ENCODE results near the gene ARNT2. TPM values are rescaled to one million over a fixed set of nuclear protein-coding genes. Genes with fewer than 3 reads are reported as not detected.

ARNT2 gene
- total RNA-seq, 2 donors from 2014 or later, result 9.1 to 43.7 TPM

GRCh38 chr15:80564056-80564455 is 159.9 kb downstream of the ARNT2 start:
- WGBS, result 88% methylated on average over 8 of the region's 8 CpGs
- DNase-seq (ENCODE audit: low spot score), result no peak
- Histone ChIP-seq H3K4me1 (replicated peaks) (no peaks in the 10 kb centered on the region), H3K27me3 (replicated peaks; ENCODE audit: insufficient read depth) (no peaks in the 10 kb centered on the region), H3K9me3 (no peaks in the 10 kb centered on the region), H3K4me3 (no peak overlapping the region), H3K36me3 (no peaks in the 10 kb centered on the region), H3K27ac (no peak overlapping the region)
- intact Hi-C loops (cut with DNase I), result no loop called here
- TF ChIP-seq POLR2A (IDR thresholded peaks at IDR 0.05) (no peak), CTCF (IDR thresholded peaks at IDR 0.05) (no peak), POLR2AphosphoS5 (IDR thresholded peaks at IDR 0.05) (no peak)

GRCh38 chr15:80565398-80565797 is 161.2 kb downstream of the ARNT2 start:
- Histone ChIP-seq H3K4me1 (replicated peaks) (no peaks in the 10 kb centered on the region), H3K27me3 (replicated peaks; ENCODE audit: insufficient read depth) (no peaks in the 10 kb centered on the region), H3K9me3 (no peaks in the 10 kb centered on the region), H3K36me3 (no peaks in the 10 kb centered on the region), H3K27ac (no peak overlapping the region), H3K4me3 (no peak overlapping the region)
- no peak for DNase-seq (ENCODE audit: low spot score)
- WGBS, result 100% methylated on average over 1 of the region's 1 CpG
- intact Hi-C loops (cut with DNase I), result loop anchor here (5.0 kb wide), 1 partner anchor 407 kb away; no protein-coding TSS in a partner anchor
- no peak for TF ChIP-seq POLR2A (IDR thresholded peaks at IDR 0.05)
- TF ChIP-seq POLR2AphosphoS5 (IDR thresholded peaks at IDR 0.05), result no peak
- no peak for TF ChIP-seq CTCF (IDR thresholded peaks at IDR 0.05)

GRCh38 chr15:80565988-80566387 is 161.8 kb downstream of the ARNT2 start:
- no peak for DNase-seq (ENCODE audit: low spot score)
- no peak overlapping the region for H3K27ac ChIP-seq
- H3K9me3 ChIP-seq, result no peaks in the 10 kb centered on the region
- 91% methylated on average over 4 of the region's 4 CpGs for WGBS
- TF ChIP-seq POLR2A (IDR thresholded peaks at IDR 0.05) (no peak), POLR2AphosphoS5 (IDR thresholded peaks at IDR 0.05) (no peak), CTCF (IDR thresholded peaks at IDR 0.05) (no peak)
- H3K4me3 ChIP-seq, result no peak overlapping the region
- no peaks in the 10 kb centered on the region for H3K36me3 ChIP-seq
- no peaks in the 10 kb centered on the region for H3K4me1 ChIP-seq (replicated peaks)
- no peaks in the 10 kb centered on the region for H3K27me3 ChIP-seq (replicated peaks; ENCODE audit: insufficient read depth)
- intact Hi-C loops (cut with DNase I), result loop anchor here (2.0 to 5.0 kb wide), 3 partner anchors 109 to 406 kb away; no protein-coding TSS in a partner anchor

- no peaks in the 10 kb centered on the region for H3K36me3 ChIP-seq
- DNase-seq (ENCODE audit: low spot score), result peak; percentile 59
- H3K4me3 ChIP-seq, result no peak overlapping the region
- H3K27ac ChIP-seq, result no peak overlapping the region
- no peaks in the 10 kb centered on the region for H3K27me3 ChIP-seq (replicated peaks; ENCODE audit: insufficient read depth)
- 8% methylated on average over 5 of the region's 5 CpGs for WGBS
- H3K9me3 ChIP-seq, result no peaks in the 10 kb centered on the region
- TF ChIP-seq CTCF (IDR thresholded peaks at IDR 0.05), result peak in 3 of 4 experiments; percentile 63 to 79 (median 76)
- no peak for TF ChIP-seq POLR2A (IDR thresholded peaks at IDR 0.05)
- TF ChIP-seq POLR2AphosphoS5 (IDR thresholded peaks at IDR 0.05), result peak; percentile 26
- no peaks in the 10 kb centered on the region for H3K4me1 ChIP-seq (replicated peaks)
- intact Hi-C loops (cut with DNase I), result loop anchor here (2.0 to 5.0 kb wide), 3 partner anchors 111 to 405 kb away; no protein-coding TSS in a partner anchor
Observed at GRCh38 chr15:80567721-80568157, 163.6 kb downstream of the ARNT2 start.

GRCh38 chr15:80568298-80568697 is 164.1 kb downstream of the ARNT2 start:
- H3K4me1 ChIP-seq (replicated peaks), result no peaks in the 10 kb centered on the region
- intact Hi-C loops (cut with DNase I), result loop anchor here (5.0 kb wide), 1 partner anchor 404 kb away; no protein-coding TSS in a partner anchor
- no peaks in the 10 kb centered on the region for H3K27me3 ChIP-seq (replicated peaks; ENCODE audit: insufficient read depth)
- DNase-seq (ENCODE audit: low spot score), result no peak
- no peak overlapping the region for H3K4me3 ChIP-seq
- H3K9me3 ChIP-seq, result no peaks in the 10 kb centered on the region
- WGBS, result 80% methylated on average over 8 of the region's 8 CpGs
- TF ChIP-seq CTCF (IDR thresholded peaks at IDR 0.05), result no peak
- TF ChIP-seq POLR2AphosphoS5 (IDR thresholded peaks at IDR 0.05), result no peak
- no peak for TF ChIP-seq POLR2A (IDR thresholded peaks at IDR 0.05)
- no peaks in the 10 kb centered on the region for H3K36me3 ChIP-seq
- H3K27ac ChIP-seq, result no peak overlapping the region
